ENCODE data around the gene SPATA20. TPM values are rescaled to one million over a fixed set of nuclear protein-coding genes. Genes with fewer than 3 reads are reported as not detected.

Gene SPATA20
- total and polyA plus RNA-seq, 2 donors (not counting 3 experiments of a cell fraction or from before 2014, with no cell fraction given): 42.3 to 51.5 TPM

- no TSS peak for BruUV-seq (replicated peaks)
- no peaks in the 10 kb centered on the region for H3K27me3 ChIP-seq (ENCODE audit: control insufficient read depth in 2 of 2, insufficient read depth in 2 of 2, low read length in 2 of 2)
- H3K9me3 ChIP-seq (replicated peaks; ENCODE audit: control insufficient read depth, insufficient read depth, low read length): no peaks in the 10 kb centered on the region
- no peak overlapping the region for H2AFZ ChIP-seq (ENCODE audit: low read depth, low read length)
- CTCF ChIA-PET: interaction anchor here (0.9 kb wide), 1 partner anchor 10 kb away, joined by 4 read pairs; no protein-coding TSS in a partner anchor
- H3K4me1 ChIP-seq (ENCODE audit: control insufficient read depth, extremely low read depth, insufficient read depth, low read length): peaks cover 9% of the 10 kb centered on the region
- dilution Hi-C loops (cut with MboI; ENCODE audit: extremely low pct_ligation_motif_present, low sequenced_read_pairs) (no loop called here), intact Hi-C loops (cut with micrococcal nuclease) (no loop called here)
- FAIRE-seq: no peak
- no peaks in the 10 kb centered on the region for H3K79me2 ChIP-seq (ENCODE audit: control insufficient read depth, insufficient read depth, low read length)
- POLR2A ChIA-PET: no interaction called here
- TF ChIP-seq MYC (IDR thresholded peaks at IDR 0.05; ENCODE audit: low read depth, low read length) (no peak), JUN (IDR thresholded peaks at IDR 0.05; ENCODE audit: borderline replicate concordance, insufficient read depth, insufficient read length, low read depth) (no peak), CTCF (IDR thresholded peaks at IDR 0.05; ENCODE audit: extremely low read depth in 1 of 2, insufficient read depth in 1 of 2, low read depth in 1 of 2, low read length in 2 of 2) (no peak), POLR2A (IDR thresholded peaks at IDR 0.05; ENCODE audit: low read depth, low read length) (no peak), EZH2 (IDR thresholded peaks at IDR 0.05; ENCODE audit: borderline replicate concordance, low read depth, low read length, severe bottlenecking) (no peak), FOS (IDR thresholded peaks at IDR 0.05; ENCODE audit: borderline replicate concordance, insufficient read depth, low read length) (no peak), GATA2 (IDR thresholded peaks at IDR 0.05; ENCODE audit: insufficient read depth, insufficient read length, low read depth, low read length) (no peak), POLR2AphosphoS5 (IDR thresholded peaks at IDR 0.05; ENCODE audit: insufficient read depth, low read depth, low read length) (no peak)
- no peaks in the 10 kb centered on the region for H3K9me1 ChIP-seq (replicated peaks; ENCODE audit: control insufficient read depth, extremely low read depth, insufficient read depth, low read length)
- no peak overlapping the region for H3K9ac ChIP-seq (replicated peaks; ENCODE audit: extremely low read depth, insufficient read depth, low read length)
- H3K27ac ChIP-seq (ENCODE audit: insufficient read depth, low read depth, low read length): no peak overlapping the region
- H3K4me2 ChIP-seq (ENCODE audit: insufficient read depth, low read length): no peak overlapping the region
- H4K20me1 ChIP-seq (replicated peaks; ENCODE audit: control insufficient read depth, extremely low read depth, insufficient read depth, low read length): no peaks in the 10 kb centered on the region
- H3K4me3 ChIP-seq (replicated peaks in 1 of 3; ENCODE audit: insufficient read depth in 1 of 3, low read depth in 1 of 3, low read length in 3 of 3): no peak overlapping the region
- DNase-seq (ENCODE audit: low read depth, low spot score): no peak
- no peaks in the 10 kb centered on the region for H3K36me3 ChIP-seq (ENCODE audit: control insufficient read depth in 2 of 2, extremely low read depth in 1 of 2, insufficient read depth in 2 of 2, low read length in 2 of 2)
Observed at GRCh38 chr17:50521514-50521913, 25.5 kb upstream of the SPATA20 start.

Measured in endothelial cell of umbilical vein (primary cell).